DND-41 (cell line): ENCODE results near the gene TGM3.

Experiments
- EZH2 ChIP-seq: IDR thresholded peaks from 3 replicates; pipeline ENCODE4 v1.6.1; 2012; ENCODE audit warnings: borderline replicate concordance, low read depth, mild to moderate bottlenecking, moderate library complexity, low read length, inconsistent platforms; ENCODE audit not compliant: severe bottlenecking
- TF ChIP-seq, protein P1 (sequence below): IDR thresholded peaks from 2 replicates; pipeline ENCODE4 v1.5.1; 2012; ENCODE audit warnings: borderline replicate concordance, low read length, moderate library complexity, mild to moderate bottlenecking; ENCODE audit not compliant: poor library complexity, severe bottlenecking; ENCODE audit errors: extremely low read depth

DNA sequence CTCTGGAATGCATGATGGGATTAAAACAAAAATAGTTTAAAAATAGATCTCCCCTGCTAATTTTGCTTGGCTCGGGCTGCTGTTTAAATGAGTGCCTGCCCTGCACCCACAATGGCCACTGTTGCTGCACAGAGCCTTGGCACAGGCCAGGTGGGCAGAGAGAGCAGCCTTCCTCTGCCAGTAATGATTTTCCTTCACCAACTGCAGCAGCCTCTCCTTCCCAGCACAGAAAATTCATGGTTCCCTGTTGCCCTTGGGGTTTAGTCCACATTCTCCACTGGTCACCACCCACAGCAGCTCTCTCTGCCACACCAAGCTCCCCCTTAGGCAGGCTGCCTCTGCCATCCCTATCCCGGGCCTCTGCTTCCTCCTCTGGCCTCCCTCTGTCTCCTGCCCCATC lies 30.2 kb downstream of the TGM3 start:
- TF ChIP-seq, protein P1, sequence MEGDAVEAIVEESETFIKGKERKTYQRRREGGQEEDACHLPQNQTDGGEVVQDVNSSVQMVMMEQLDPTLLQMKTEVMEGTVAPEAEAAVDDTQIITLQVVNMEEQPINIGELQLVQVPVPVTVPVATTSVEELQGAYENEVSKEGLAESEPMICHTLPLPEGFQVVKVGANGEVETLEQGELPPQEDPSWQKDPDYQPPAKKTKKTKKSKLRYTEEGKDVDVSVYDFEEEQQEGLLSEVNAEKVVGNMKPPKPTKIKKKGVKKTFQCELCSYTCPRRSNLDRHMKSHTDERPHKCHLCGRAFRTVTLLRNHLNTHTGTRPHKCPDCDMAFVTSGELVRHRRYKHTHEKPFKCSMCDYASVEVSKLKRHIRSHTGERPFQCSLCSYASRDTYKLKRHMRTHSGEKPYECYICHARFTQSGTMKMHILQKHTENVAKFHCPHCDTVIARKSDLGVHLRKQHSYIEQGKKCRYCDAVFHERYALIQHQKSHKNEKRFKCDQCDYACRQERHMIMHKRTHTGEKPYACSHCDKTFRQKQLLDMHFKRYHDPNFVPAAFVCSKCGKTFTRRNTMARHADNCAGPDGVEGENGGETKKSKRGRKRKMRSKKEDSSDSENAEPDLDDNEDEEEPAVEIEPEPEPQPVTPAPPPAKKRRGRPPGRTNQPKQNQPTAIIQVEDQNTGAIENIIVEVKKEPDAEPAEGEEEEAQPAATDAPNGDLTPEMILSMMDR: no peak
- no peak for TF ChIP-seq EZH2
